Measurements from ENCODE around the gene STX8.

The STX8 gene

DNA sequence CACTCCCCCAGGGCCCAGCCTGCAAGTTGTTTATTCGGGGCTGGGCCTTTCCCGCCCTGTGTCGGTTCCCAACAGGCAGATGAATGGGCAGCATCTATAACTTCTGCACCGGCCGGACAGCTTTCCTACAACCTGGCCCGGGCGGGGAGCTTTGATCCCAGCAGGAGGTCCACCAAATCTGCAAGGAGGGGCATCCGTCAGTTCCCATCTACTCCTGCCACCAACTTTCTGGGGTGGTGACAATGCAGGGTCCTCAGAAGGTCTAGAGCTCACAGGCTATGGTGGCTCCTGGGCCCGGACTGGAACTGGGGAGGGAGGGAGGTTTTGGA is 342.4 kb downstream of the STX8 start:
- in situ Hi-C loops (cut with HindIII; ENCODE audit: low sequenced_read_pairs) = no loop called here

DNA sequence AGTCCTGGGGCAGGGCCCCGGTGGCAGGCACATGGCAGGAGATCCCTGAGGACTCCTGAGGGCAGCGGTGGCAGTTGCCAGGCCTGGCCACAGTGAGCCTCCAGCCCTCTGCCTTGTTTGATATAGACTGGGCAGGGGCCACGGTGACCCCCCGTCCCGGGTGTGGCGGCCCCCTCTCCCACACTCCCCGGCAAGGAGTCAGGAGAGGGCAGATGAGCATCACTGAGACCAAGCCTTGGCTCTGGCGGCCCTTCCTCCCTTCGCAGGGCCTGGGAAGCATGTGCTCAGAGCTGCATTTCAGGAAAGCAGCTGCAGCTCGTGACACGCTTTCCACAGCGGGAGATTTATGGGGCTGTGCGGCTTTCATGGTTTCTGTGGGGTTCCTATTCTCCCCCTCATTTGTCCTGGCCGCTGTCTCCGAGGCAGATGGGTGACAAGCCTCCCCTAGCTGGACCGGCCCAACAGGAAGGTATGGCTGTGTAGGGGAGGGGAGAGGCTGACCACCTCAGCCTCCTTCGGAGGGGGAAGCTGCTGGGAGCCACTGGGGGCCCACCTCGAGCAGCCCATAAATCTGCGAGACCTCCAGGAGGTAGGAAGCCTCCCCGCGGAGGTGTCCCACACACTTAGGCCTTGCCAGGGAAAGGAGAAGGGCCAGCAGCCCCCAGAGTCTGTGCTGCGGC is 342.9 kb downstream of the STX8 start:
- in situ Hi-C loops (cut with HindIII; ENCODE audit: low sequenced_read_pairs) = no loop called here

DNA sequence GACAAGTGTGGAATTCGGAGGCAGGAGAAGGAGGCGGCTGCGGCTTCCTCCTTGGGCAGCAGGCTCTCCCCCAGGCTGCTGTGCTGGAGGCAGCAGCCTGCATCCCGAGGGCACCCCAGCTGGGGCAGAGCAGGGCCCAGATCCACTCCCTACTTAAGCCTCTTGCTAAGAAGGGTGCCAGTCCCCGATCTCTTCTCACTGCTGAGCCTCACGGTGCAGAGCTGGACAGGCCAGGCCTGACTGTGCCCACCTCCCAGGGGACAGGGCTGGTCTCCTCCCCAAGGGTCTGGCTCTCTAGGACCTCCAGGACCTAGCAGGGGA is 343.5 kb downstream of the STX8 start:
- in situ Hi-C loops (cut with HindIII; ENCODE audit: low sequenced_read_pairs) = no loop called here

DNA sequence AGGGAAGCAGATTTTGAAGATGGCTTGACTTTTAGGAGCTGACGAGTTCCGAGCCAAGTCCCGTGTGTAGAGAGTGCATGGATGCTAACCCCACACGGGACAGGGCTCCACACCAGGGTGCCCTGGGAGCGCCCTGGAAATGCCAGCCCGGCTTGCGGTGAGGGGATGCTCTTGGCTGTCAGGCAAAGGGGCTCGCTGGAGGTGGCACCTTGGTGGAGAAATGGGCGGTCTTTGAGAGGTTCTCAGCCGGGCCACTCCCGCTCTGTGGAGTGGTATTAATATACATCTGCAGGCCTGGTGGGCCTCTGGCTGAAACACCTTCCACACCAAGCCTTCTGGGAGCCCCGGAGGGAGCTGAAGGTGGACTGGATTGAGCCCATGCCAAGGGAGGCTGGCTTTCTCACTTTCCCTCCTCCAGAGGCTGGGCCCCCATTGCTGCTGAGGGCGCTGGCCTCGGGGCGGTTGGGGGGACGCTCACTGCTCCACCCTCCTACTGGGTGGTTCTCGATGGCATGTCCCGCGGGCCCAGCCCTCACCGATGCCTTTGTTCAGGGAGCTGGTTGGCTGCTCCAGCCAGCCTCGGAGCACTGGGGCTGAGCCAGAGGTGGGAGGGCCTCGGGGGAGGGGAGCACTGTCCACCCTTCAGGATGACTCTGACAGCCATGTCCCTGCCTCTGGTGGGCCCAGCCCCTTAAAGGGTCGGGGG is 344.0 kb downstream of the STX8 start:
- in situ Hi-C loops (cut with HindIII; ENCODE audit: low sequenced_read_pairs) = no loop called here

DNA sequence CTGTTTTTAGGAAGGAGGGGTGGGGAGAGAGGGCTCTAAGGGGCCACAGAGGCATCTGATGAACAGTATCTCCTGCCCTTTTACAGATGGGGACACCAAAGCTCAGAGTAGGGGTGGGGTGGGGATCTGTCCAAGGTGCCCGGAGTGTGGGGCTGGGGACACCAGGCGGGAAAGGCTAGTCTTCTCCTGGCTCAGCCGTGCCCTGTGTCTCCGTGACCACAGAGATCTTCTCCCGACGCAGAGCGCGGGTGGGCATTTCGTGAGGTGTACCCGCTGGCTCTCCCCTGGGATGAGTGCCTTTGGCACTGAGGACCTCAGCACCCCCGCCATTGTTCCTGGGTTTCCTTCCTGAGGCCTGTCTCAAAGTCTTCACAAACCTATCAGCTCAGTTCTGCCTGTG is 344.8 kb downstream of the STX8 start:
- in situ Hi-C loops (cut with HindIII; ENCODE audit: low sequenced_read_pairs) = no loop called here

DNA sequence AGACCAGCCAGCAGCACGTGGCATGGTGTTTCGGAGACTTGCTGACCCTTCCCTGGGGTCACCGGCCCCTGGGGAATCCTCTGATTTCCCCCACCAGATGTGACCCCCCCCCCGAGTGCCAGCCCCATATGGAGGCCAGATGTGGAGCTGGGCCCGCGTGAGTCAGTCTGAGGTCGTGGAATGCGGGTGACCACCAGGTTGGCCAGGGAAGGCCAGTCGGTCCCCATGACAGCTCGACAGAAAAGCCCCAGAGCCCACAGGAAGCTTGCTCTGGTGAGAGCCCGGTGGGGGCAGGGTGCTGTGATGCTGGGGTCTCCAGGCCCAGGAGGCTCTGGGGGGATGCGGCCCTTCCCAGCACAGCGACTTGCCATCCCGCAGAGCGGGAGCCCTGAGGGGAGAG is 345.3 kb downstream of the STX8 start:
- in situ Hi-C loops (cut with HindIII; ENCODE audit: low sequenced_read_pairs) = no loop called here

DNA sequence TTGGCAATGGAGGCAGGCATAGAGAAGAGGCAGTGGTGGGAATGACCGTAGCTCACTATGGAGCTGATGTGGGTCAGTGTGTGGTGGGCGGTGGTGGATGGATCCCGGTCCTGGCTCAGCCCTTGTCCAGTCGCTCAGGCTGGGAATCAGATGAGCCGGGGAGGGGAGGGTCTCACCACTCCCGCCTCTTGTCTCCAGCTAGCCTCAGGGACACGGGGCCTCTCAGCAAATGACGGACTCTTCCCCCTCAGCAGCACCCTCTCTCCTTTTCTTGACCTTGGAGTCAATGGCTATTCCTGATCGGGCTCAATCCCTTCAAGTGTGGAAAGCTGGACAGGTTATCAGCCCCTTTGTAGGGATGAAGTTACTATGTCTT is 345.8 kb downstream of the STX8 start:
- in situ Hi-C loops (cut with HindIII; ENCODE audit: low sequenced_read_pairs) = no loop called here

DNA sequence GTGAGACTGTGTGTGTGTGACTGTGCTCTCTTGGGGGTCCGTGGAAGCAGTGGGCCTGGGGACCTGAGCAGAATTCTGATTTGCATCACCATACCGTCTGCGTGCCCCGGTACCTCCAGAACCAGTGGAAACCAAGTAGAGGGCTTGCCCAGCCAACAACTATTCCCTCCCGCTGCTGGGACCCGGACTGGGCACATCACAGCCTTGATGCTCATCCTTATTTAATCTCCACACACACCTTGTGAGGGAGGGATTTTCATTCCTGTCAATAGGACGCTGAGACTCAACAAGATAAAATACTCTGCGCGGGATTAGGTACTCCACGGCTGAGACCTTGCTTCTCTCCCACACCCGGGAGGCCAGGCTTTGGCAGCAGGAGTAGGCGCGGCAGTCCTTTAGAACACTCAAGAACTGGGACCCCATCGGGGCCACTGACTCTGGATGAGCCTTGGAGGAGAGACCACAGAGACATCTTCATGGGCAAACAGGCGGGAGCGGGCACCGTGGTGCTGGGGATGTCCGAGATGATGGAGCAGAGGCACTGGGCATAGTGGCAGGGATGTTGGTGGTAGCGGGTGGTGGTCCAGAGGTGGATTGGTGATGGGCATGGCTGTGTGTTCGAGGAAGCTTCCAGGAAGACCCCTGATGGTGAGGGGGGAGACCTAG is 346.3 kb downstream of the STX8 start:
- in situ Hi-C loops (cut with HindIII; ENCODE audit: low sequenced_read_pairs) = no loop called here

DNA sequence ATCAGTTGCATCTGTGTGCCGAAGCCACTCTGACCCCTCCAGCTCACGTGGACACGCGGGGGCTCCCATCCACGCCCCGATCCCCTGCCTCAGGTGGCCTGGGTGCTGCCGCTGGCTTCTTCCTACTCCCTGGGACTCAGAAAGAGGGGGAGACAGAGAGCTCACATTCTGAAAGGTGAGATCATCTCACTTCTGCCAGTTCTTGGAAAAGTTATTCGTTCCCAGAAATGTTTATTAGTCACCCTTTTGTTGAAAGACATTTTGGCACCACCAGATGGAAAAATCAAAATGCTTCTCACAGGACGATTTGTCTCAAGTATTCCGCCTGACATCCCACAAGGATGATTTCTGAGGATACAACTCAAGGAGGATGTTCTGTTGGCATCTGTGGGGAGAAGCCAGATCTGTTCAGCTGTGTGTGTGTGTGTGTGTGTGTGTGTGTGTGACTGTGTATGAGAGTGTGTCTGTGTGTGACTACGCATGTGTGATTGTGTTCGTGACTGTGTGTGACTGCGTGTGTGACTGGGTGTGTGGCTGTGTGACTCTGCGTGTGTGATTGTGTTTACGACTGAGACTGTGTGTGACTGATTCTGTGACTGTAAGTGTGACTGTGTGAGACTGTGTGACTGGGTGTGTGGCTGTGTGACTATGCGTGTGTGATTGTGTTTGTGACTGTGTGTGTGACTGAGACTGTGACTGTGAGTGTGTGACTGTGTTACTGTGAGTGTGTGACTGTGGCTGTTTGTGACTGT is 347.0 kb downstream of the STX8 start:
- in situ Hi-C loops (cut with HindIII; ENCODE audit: low sequenced_read_pairs) = no loop called here

DNA sequence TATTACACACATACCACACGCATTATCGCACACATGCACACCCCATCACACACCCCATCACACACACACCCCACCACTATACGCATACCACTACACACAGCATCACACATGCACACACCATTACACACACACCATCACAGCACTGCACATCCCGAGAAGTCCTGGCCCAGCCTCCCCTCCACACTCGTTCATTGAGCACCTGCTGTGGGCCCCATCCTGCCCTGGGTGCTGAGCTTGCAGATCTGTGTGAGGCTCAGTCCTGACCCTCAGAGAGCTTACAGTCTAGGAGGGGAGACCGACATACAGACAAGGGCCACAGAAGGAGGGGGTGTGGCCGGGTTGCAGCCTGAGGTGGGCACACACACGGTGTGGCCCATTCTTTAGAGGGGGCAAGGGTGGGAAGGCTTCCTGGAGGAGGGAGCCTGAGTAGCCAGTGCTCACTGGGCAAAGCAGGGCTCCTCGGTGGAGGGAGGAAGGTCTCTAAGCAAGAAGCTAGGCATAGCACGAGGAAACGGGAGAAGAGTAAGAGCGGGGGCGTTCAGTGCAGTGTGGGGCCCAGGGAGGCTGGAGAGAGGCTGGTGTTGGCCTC is 347.7 kb downstream of the STX8 start:
- in situ Hi-C loops (cut with HindIII; ENCODE audit: low sequenced_read_pairs) = no loop called here

DNA sequence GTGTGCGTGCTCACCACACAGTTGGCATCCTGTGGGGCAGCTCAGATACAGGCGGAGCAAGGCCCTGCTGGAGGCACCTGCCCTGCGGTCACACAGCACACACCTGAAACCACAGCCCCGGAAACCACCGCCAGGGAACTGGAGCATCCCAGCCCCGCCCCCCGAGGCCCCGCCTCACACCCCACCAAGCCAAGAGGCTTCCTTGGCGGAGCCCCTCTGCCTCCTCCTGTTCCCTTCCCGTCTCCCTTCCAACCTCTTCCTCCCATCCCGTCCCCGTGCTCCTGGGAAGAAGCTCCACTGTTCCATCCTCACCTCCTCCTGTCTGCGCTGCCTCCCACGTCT is 348.9 kb downstream of the STX8 start:
- in situ Hi-C loops (cut with HindIII; ENCODE audit: low sequenced_read_pairs) = no loop called here

DNA sequence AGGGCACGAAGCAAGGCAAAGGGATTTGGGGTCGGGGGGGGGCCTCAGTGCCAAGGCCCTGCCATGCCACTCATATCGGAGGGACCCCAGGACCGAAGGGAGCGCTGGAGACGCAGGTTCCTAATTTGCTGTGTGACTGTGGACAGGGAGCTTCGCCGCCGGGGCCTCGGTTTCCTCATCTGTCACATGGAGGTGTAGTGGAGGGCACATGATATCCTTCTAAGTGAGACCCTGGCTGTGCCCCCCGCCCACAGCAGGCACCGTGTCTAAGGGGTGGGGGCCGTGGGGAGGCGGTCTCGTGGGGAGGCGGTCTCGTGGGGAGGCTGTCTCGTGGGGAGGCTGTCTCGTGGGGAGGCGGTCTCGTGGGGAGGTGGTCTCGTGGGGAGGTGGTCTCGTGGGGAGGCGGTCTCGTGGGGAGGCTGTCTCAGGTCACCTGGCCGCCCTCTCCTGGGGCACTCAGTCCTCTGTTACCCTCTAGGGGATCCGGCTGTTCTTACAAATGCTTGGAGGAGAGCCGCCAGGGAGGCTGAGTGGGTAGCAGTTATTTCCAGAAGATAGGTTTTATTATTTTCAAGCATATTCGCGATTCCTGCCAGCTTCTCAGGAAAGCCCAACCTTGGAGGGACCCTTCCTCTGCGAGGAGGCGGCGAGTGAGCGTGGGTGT is 349.4 kb downstream of the STX8 start:
- in situ Hi-C loops (cut with HindIII; ENCODE audit: low sequenced_read_pairs) = no loop called here

DNA sequence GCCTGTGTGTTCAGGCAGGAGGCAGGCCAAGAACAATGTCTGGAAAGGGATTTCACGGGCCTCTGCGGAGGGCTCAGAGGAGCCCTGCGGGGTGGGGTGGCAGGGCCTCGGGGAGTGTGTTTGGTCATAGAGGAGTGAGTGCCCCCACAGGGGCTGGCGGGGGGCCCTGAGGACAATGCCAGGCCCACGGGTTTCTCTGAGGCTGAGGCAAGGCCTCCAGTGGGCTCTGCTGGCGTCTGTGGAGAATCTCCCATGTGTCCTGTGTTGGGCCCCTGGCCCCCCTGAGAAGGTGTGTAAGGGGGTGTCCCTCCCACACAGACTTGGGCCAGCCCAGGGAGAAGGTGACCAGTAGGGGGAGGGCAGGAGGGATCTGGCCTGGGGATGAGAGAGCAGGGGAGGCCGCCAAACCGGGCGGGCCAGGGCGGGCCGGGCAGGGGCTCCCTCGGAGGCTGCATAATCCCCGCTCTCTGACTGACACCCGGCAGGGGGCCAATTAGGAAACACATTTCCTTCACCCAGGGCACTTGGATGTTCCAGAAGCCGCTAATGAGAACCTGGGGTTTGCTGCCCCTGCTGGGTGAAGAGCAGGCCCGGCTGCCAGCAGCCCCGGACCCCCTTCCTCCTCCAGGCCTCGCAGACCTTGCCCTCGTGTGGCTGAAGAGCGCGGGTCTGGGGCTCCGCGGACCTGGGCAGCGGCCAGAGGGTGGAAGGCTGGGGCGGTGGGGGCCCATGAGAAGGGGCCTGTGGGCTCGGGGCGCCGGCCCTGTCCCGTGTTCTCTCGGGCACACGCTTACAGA is 350.1 kb downstream of the STX8 start:
- in situ Hi-C loops (cut with HindIII; ENCODE audit: low sequenced_read_pairs) = no loop called here

DNA sequence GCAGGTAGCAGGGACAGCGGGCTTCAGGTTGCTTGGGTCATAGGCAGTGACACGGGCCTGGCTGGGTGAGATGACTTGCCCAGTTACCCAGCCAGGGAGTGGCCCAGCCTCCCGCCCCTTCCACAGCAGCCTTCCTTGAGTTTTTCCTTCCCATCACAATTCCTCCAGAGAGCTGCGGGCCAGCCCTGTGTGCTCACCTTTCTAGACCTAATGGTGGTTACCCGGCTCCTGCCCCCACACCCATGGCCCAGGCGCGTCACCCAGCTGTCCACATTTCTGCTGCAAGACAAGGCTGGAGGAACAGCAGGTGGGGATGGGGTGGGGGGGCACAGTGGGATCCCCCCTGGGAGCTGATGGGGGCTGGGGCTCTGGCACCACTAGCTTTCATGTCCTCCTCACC is 351.1 kb downstream of the STX8 start:
- in situ Hi-C loops (cut with HindIII; ENCODE audit: low sequenced_read_pairs) = no loop called here

DNA sequence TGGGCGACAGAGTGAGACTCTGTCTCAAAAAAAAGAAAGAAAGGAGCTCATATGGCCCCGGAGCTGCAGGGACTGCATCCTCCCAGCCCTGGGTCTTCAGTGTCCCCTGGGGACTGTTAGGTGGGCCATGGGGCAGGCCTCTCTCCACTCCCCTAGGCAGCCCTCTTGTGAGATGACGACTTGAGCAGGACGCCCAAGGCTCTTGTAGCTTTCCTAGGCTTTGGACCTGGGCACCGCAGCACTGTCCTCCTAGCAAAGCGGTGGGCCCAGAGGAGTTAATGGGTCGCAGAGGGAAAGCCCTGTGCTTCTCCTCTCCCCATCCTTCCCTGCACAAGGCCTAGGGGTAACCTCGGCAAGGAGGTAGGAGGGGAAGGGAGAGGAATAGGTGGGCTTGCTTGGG is 352.1 kb downstream of the STX8 start:
- in situ Hi-C loops (cut with HindIII; ENCODE audit: low sequenced_read_pairs) = no loop called here

DNA sequence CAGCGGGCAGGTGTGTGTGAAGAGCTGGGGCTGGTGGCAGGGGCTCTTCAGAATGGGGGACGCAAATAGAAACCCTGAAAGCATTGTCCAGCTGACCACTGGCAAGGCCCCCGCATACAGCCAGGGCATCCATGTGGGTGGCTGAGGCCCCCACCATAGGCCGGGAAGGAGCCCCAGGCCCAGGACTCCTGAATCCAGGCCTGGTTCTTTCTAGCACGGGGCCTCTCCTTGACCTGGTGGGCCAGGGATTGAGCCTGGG is 353.8 kb downstream of the STX8 start:
- in situ Hi-C loops (cut with HindIII; ENCODE audit: low sequenced_read_pairs) = no loop called here

DNA sequence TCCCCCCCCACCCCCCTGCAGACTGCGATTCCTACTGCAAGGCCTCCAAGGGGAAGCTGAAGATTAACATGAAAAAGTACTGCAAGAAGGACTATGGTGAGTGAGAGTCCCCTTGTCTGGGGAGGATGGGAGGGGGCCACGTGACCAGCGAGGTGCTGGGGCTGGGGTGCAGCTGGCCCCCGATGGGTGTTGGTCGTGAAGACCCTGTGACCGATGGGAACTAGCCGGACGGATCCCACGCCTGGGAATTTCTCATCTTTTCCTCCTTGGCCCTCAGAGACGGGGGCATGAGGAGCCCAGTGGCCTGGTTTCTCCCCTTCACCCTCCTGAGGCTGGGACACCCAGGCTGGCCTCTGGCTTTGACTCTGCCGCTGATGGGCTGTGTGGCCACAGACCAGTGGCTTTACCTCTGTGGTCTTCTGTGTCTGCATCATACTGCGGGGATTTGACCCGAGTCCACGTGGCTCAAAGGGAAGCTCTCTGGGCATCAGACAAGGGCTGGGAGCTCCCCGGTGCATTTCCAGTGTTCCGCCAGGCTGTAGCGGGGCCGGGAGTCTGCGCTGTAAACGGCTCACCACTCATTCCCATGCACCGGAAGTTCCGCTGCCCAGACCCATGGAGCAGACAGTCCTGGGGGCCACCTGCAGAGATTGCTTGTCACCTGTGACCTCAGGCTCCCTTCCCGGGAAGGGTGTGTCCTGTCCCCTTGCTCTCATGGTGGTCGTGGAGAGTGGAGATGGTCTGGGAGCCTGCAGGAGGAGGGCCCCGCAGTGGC is 354.3 kb downstream of the STX8 start:
- in situ Hi-C loops (cut with HindIII; ENCODE audit: low sequenced_read_pairs) = no loop called here

DNA sequence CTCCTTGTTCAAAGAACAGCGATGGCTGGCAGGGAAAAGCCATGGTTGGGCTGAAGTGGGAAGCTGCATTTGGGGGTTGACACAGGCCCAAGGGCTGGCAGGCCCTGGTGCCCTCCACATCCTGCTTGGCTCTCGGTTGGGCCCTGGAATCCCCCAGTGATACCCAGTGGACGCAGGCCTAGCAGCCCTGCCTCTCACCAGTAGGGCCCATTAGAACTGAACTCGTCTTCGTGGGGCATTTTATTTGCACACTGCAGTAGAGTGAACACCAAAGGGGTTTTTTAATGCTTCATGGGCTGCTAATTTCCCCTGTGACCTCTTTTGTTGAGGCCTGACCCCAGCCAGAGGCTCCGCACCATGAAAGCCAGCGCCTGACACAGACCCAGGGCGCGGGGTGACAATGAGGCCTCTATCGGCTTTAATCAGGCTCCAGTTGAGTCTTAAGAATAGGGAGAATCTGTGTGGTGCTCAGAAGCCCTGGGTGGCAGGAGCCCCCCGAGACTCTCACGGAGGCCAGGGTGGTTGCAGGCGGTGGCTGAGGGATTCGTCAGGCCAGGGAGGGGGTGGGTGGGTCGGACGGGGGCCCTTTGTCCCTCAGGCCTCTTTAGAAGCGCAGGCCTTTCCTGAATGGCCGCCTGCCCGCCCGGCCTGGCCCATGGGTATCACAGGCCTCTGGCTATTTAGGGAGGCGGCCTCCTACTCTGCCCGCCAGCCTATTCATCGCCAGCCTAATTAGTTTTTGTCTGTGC is 355.0 kb downstream of the STX8 start:
- in situ Hi-C loops (cut with HindIII; ENCODE audit: low sequenced_read_pairs) = no loop called here

Measured in endothelial cell of hepatic sinusoid (primary cell).